T-helper 1 cell treated with Interleukin-12 subunit alpha and Interleukin-12 subunit beta and Interleukin-4 antibody, amounts not matched to agents 30 μg/mL and 1 μg/mL, for 36 hours (primary cell): ENCODE measurements around the gene RGS19.

Source experiments
- H3K27ac Mint-ChIP-seq: one replicate; pipeline ENCODE4 v1.8.0; 2021; ENCODE audit warnings: mild to moderate bottlenecking, mixed read lengths
- H3K27me3 Mint-ChIP-seq: one replicate; pipeline ENCODE4 v1.8.0; 2021; ENCODE audit warnings: low read depth, mixed read lengths
- H3K36me3 Mint-ChIP-seq: one replicate; pipeline ENCODE4 v1.8.0; 2021; ENCODE audit warnings: low read depth, mixed read lengths
- H3K4me1 Mint-ChIP-seq: one replicate; pipeline ENCODE4 v1.8.0; 2021; ENCODE audit warnings: low read depth, mixed read lengths
- H3K4me3 Mint-ChIP-seq: one replicate; pipeline ENCODE4 v1.8.0; 2021; ENCODE audit warnings: mild to moderate bottlenecking, moderate library complexity, mixed read lengths
- H3K9me3 Mint-ChIP-seq: one replicate; pipeline ENCODE4 v1.8.0; 2021; ENCODE audit warnings: mixed read lengths

Gene RGS19

DNA sequence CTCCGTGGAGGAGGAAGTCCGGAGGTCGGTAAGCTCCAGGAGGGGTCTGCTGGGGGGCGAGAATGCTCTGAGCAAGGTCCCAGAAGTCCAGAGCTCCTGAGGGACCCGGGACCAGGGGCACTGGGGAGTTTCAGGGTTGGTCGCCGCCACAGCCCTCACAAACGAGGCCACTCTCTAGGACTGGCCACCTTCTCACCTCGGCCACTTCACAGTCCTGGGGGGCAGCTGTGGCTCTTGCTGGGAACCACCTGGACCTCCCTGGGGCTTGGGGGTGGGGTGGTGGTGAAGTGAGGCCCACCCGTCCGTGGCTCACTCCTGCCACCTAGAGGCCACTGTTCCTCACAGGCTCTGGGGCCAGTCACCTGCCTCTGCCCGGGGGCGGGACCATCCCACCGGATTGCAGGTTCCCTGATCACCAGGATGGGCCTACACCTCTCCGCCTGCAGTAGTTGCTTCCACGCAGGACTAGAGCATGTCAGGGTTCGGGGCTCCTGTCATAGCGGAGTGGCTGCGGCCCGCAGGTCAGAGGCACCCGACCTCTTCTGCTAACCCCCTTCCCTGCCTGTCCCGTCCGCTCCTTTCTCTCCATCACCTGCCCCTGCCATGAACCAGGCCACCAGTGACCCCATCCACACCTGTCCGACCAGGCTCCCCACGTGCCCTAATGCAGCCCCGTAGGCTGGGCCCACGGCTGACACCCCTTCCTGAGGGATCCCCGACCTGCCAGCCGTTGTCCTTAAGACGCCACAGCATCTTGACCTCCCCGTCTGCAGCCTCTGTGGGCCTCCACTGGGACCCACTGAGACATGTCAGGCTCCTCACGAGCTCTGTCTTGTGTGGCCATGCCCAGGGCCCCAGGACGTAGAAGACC is 21.5 kb downstream of the RGS19 start:
- no peaks in the 10 kb centered on the region for H3K27me3 Mint-ChIP-seq
- peak overlapping the region; percentile 70 for H3K4me3 Mint-ChIP-seq
- peak overlapping the region; percentile 79 for H3K27ac Mint-ChIP-seq
- H3K9me3 Mint-ChIP-seq: no peaks in the 10 kb centered on the region
- peaks cover 23% of the 10 kb centered on the region for H3K4me1 Mint-ChIP-seq
- no peaks in the 10 kb centered on the region for H3K36me3 Mint-ChIP-seq

DNA sequence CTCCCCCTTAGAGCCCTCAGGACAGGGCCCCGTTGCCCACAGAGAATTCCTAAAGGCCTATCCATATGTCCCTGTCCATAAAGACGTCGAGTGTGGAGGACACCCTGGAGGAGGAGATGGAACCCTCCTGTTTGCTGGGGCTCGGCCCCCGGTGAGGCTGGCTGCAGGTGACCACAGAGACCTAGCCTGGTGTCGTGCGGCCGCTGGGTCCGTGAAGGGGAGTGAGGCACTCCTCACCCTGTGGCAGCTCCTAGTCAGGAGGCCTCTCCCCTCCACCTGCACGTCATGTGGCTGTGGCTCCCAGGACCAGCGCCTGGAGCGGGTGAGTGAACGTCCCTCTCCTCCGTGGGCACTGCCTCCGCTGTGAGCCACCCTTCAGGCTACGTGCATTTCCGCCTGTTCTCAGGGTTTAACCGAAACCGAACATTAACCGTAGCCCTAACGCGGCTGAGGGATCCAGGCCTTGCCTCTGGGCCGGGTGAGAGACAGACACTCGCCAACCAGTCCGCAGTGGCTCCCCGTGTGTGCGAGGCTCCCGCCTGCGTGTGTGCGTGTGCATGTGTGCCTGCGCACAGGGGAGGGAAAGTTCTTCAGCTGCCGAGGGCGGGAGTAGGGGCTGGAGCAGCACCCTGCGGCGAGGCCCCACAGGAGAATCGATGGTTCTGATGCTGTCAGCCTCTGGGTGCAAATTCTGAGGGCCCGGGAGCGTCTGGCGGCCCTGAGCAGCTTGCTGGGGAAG is 22.3 kb downstream of the RGS19 start:
- H3K36me3 Mint-ChIP-seq: no peaks in the 10 kb centered on the region
- H3K4me3 Mint-ChIP-seq: peak overlapping the region; percentile 70
- H3K27ac Mint-ChIP-seq: peak overlapping the region; percentile 79
- H3K4me1 Mint-ChIP-seq: peaks cover 20% of the 10 kb centered on the region
- no peaks in the 10 kb centered on the region for H3K9me3 Mint-ChIP-seq
- no peaks in the 10 kb centered on the region for H3K27me3 Mint-ChIP-seq

DNA sequence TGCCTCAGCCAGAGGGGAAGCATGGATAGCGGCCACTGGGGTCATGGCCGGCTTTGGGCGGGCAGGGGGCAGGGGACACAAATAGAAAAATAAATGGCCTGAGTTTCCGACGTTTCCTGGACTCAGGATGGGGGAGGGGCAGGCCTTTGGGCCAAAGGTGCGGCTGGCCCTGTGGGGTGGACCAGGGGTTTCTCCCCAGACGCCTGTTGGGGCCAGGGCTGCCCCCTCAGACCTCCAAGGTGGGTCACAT is 22.8 kb downstream of the RGS19 start:
- Mint-ChIP-seq H3K4me1 (peaks cover 20% of the 10 kb centered on the region), H3K36me3 (no peaks in the 10 kb centered on the region)

DNA sequence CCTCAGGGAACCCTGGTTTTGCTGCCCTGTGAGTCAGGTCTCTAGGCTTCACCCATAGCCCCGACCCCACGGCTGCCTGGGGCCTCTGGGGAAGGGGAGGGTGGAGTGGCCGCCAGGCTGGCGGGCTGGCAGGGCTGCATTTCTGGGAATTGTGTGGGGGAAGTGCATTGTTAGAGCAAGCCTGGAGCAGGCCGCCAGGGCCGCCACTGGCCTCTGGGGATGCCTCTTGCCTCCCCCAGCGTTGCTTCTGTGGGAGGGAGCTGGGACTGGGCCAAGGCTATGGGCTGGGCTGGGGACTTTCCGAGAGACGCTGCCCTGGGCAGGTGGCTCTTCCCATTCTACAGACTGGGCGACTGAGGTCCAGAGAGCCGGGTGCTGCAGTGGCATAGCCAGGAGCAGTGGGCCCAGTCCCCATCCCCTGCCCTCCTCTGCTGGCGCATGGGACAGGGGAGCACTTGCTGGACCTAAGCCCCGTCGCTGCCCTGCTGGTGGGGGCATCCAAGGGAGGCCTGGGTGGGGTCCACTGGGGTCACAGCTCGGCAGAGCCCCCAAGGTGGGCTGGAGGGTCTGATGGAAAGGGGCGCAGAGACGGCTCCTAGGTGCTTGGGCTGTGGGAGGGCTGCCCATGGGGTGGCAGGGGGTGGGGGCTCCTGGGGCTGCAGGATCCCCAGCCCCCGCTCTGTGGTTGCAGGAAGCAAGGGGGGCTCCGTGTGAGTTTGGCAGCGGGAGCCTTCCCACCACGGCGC is 23.3 kb downstream of the RGS19 start:
- Mint-ChIP-seq H3K4me3 (no peak overlapping the region), H3K27me3 (peaks cover 6% of the 10 kb centered on the region), H3K27ac (no peak overlapping the region), H3K36me3 (no peaks in the 10 kb centered on the region), H3K9me3 (no peaks in the 10 kb centered on the region), H3K4me1 (peaks cover 20% of the 10 kb centered on the region)

More for the DNA sequence above, 22.8 kb downstream of the RGS19 start:
- H3K27ac Mint-ChIP-seq: no peak overlapping the region
- no peak overlapping the region for H3K4me3 Mint-ChIP-seq
- H3K9me3 Mint-ChIP-seq: no peaks in the 10 kb centered on the region
- peaks cover 5% of the 10 kb centered on the region for H3K27me3 Mint-ChIP-seq

DNA sequence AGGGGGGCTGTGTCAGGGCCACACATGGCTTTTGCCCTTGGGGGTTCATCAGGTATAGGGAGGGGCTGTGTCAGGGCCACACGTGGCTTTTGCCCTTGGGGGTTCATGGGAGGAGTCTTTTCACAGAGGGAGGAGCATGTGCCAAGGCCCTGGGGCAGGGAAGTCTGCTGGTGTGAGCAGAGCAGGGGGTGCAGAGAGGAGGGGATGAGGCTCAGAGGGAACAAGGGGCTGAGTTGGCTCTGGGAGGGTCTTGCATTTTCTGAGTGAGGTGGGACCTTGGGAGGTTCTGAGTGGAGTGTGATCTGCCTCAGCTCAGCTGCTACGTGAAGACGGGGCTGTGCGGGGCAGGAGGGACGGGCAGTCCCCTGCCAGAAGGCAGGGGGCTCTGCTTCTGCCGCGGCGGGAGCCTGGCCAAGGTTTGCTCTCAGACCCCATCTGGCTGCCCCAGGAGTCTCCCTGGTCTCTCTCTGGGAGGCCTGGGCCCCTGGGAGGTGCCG is 23.9 kb downstream of the RGS19 start:
- Mint-ChIP-seq H3K4me3 (no peak overlapping the region), H3K27ac (no peak overlapping the region), H3K4me1 (peaks cover 20% of the 10 kb centered on the region), H3K9me3 (no peaks in the 10 kb centered on the region), H3K36me3 (no peaks in the 10 kb centered on the region), H3K27me3 (peaks cover 12% of the 10 kb centered on the region)

DNA sequence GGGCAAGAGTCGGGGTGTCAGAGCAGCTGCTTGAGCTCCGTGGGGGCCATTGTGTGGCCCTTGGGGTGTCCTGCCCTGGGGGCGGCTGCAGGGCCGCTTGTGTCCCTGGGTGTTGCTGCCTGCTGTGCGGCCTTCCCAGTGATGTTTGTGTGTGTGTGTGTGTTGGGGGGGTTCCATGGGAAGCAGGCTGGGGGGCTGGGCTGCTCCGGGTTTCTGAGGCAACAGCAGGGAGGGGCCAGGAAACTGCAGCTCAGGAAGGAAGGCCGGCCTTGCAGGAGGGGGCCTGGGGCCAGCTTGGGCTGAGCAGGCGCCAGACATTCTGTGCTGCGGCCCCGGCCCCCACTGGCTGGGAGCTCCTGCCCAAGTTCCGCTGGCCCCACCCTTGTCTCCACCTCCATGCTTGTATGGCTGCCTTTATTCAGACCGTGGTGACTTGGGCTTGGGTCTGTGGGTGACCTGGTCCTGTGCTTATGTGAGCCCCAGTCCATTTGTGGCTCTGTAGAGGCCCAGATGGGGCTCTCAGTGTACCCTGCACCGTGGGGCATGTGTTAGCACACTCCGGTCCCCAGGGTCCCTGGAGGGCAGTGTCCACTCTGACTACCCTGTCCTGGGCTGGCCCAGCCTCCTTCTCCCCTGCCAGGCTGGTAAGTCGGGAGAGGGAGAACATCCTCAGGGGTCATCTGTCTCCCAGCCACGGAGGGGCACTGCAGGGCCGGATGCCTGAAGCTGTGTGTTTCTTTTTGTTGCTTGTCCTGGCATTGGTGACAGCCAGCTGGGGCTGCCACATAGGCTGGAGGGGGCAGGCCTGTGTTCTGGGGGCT is 25.3 kb downstream of the RGS19 start:
- H3K36me3 Mint-ChIP-seq: no peaks in the 10 kb centered on the region
- peaks cover 18% of the 10 kb centered on the region for H3K27me3 Mint-ChIP-seq
- peak overlapping the region; percentile 23 for H3K27ac Mint-ChIP-seq
- no peaks in the 10 kb centered on the region for H3K9me3 Mint-ChIP-seq
- peaks cover 18% of the 10 kb centered on the region for H3K4me1 Mint-ChIP-seq
- no peak overlapping the region for H3K4me3 Mint-ChIP-seq

DNA sequence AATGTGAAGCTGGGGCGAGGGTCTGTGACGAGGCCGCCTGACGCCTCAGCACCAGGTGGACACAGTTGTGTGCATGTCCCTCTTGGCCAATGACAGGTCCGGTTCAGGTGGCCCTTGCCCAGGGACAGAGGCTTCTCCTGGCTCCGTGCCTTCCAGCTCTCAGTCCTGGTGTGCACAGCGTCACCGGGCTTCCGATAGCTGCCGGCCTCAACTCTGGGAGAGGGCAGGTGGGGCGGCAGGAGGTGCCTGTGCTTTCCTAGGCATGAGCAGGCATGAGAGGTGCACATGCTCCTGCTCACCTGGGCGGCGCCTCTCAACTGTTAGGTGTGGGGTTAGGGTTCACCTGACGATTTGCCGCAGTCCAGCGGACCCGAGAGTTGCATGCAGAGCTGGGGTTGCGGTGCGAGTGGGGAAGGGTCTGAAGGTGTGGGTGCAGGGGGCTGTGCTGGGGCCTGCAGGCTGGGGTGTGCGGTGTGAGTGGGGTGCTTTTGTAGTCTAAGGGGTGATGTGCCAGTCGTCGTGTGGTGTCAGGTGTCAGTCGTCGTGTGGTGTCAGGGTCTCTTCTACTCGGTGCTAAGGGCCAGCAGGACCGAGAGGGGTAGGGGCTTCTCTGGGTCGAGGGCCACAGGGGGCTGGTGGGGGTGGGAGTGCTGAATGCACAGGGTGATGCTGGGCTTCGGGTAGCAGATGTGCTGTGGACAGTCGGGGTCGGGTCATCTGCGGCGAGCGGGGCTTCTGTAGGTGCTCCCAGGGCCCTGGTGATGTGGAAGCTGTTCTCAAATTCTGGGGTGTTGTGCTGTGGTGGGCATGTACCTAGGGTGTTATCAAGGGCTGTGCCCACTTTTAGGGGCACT is 26.1 kb downstream of the RGS19 start:
- Mint-ChIP-seq H3K27me3 (peaks cover 20% of the 10 kb centered on the region), H3K36me3 (no peaks in the 10 kb centered on the region), H3K4me3 (no peak overlapping the region), H3K4me1 (peaks cover 14% of the 10 kb centered on the region), H3K27ac (peak overlapping the region; percentile 66), H3K9me3 (no peaks in the 10 kb centered on the region)

DNA sequence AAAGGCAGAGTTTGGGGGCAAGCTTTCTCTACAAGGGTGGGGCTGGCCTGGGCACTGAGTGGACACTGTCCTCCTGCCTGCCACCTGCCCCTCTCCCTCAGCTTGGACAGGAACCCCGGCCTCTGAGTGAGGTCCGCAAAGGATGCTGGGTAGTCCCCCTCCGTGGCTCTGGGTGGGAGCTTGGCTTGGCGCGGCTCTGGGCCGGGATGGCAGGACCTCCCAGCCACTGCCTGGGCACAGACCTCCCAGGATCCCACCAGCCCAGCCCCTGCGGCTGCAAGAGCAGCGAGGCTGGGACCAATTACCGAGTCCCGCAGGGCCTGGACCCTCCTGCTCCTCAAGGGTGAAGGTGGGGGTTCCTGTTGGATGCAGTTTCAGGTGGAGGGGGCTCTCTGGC is 27.0 kb downstream of the RGS19 start:
- H3K27ac Mint-ChIP-seq: no peak overlapping the region
- H3K36me3 Mint-ChIP-seq: no peaks in the 10 kb centered on the region
- H3K9me3 Mint-ChIP-seq: no peaks in the 10 kb centered on the region
- H3K4me1 Mint-ChIP-seq: peaks cover 9% of the 10 kb centered on the region
- peaks cover 26% of the 10 kb centered on the region for H3K27me3 Mint-ChIP-seq
- H3K4me3 Mint-ChIP-seq: no peak overlapping the region

DNA sequence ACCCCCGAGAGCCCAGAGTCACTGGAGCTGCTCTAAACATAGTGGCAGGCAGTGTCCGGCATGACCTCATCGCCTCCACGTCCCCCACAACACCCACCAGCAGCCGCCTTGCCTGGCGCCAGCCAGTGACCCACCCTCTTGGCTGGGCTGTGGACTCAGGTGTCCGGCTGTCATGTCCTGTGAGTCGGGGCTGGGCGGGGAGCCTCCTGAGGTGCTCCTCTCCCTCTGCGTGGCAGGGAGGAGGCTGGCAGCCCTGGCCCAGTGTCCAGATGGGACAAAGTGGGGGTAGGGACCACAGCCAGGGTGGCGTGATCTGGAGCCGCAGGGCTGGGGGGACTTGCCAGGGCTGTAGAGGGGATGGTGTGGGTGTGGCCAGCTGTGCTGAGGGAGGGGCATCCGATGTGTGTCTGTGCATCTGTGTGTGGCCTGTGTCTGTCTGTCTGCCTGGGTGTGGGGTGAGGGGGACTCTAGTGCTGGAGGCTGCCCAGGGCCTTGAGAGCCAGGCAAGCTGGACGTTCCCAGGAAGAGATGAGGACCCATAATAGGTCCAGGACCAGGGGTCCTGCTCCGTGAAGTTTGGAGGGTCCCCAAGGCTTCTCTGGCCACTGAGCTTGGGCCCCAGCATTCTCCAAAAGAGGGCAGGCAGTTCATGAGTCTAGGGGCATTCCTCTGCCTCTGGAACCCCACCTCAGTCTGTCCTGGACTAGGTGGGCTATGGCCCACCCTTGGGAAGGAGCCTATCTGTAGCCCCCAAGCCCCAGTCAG is 27.6 kb downstream of the RGS19 start:
- Mint-ChIP-seq H3K27me3 (peaks cover 32% of the 10 kb centered on the region), H3K27ac (no peak overlapping the region), H3K4me3 (no peak overlapping the region), H3K4me1 (peaks cover 7% of the 10 kb centered on the region), H3K9me3 (no peaks in the 10 kb centered on the region), H3K36me3 (no peaks in the 10 kb centered on the region)

DNA sequence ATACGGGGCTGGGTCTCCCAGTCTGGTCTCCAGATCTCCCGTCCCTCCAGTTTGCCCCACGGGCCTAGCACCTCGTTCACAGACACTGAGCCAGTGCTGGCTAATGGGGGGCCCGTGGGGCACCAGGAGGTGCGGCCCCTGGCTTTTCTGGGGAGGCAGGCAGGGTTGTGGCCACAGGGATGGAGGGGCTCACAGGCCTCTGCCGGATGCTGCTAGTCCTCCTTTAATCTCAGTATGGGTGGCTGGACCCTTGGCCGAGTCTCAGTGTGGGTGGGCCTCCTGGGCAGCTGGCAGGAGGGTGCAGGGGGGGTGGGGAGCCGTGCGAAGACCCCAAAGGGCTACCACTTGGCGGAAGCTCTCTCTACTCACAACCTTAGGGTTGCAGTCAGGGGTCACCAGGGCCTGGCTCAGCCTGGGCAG is 28.3 kb downstream of the RGS19 start:
- peaks cover 8% of the 10 kb centered on the region for H3K4me1 Mint-ChIP-seq
- no peaks in the 10 kb centered on the region for H3K9me3 Mint-ChIP-seq
- H3K4me3 Mint-ChIP-seq: no peak overlapping the region
- no peak overlapping the region for H3K27ac Mint-ChIP-seq
- H3K36me3 Mint-ChIP-seq: no peaks in the 10 kb centered on the region
- peaks cover 39% of the 10 kb centered on the region for H3K27me3 Mint-ChIP-seq

DNA sequence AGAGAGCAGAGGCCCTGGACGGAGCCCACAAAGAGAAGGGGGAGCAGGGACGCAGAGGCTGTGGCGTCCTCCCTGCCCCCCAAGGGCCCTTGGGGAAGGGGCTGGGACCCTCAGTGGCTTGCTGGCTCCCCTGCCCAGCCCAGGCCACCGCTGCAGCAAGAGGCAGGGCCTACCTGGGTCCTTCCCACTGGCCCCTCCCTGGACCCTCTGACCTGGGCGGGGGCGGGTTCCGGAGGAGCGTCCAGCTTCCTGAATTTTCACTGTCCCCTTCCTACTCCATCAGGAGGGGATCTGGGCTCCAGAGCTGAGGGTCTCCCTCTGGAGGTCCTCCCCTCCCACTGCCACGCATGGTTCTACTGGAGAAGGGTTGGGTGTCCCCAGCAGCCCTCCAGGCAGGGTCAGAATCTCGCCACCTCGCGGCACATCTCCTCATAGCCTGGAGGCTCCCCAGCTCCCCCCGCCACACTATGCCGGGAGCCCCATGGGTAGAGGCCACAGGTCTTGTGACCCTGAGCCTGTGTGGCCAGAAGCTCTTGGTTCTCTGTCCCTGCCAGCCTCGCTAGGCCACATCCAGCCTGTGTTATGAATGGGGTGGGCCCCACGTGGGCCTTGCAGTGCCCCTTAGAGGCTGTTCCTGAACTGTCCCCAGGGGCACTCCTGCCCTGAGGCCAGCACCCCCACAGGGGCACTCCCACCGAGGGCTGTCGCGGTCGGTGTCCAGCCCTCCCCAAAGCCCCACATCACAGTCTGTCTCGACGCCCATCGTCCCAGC is 28.9 kb downstream of the RGS19 start:
- peak overlapping the region; percentile 25 for H3K4me3 Mint-ChIP-seq
- H3K9me3 Mint-ChIP-seq: no peaks in the 10 kb centered on the region
- peaks cover 11% of the 10 kb centered on the region for H3K4me1 Mint-ChIP-seq
- no peaks in the 10 kb centered on the region for H3K36me3 Mint-ChIP-seq
- H3K27me3 Mint-ChIP-seq: peaks cover 43% of the 10 kb centered on the region
- no peak overlapping the region for H3K27ac Mint-ChIP-seq

DNA sequence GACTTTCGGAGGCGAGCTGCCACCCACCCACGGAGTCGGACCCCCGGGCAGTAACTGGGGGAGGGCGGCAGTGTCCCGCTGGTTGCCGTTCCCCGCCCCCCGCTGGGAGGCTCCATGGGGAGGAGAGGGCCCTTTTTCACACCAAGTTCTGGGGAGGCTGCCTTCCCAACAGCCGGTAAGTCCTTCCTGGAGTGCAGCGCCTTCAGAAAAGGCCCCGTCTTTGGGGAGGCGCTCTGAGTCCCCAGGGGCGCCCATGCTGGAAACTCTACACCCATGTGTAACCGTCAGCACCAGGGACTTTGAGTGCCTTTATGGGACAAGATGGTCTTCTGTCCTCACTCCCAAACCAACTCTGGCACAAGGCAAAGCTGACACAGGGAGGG is 29.4 kb downstream of the RGS19 start:
- Mint-ChIP-seq H3K36me3 (no peaks in the 10 kb centered on the region), H3K4me3 (no peak overlapping the region), H3K27me3 (peaks cover 43% of the 10 kb centered on the region), H3K27ac (no peak overlapping the region), H3K4me1 (peaks cover 7% of the 10 kb centered on the region), H3K9me3 (no peaks in the 10 kb centered on the region)
